DOHH2 (cell line): Measurements from ENCODE around the gene SLC1A1.

Source experiments
- H3F3A ChIP-seq: fragments of 200-600 bp; sonication (generic), shearing (Covaris generic); 2 replicates; pipeline ENCODE4 v1.6.0; 2016; ENCODE audit warnings: antibody characterized with exemption, mild to moderate bottlenecking; ENCODE audit not compliant: control insufficient read depth, insufficient read depth
- H3K27ac ChIP-seq: fragments of 200-600 bp; sonication (generic); 2 replicates; pipeline ENCODE4 v1.5.1; 2014; ENCODE audit warnings: low read depth, mild to moderate bottlenecking, low read length, moderate library complexity
- H3K27me3 ChIP-seq: fragments of 200-600 bp; sonication (generic); 2 replicates; pipeline ENCODE4 v1.6.1; 2014; ENCODE audit warnings: mild to moderate bottlenecking, low read length, mixed read lengths; ENCODE audit not compliant: control insufficient read depth
- H3K36me3 ChIP-seq: fragments of 200-600 bp; sonication (generic); 2 replicates; pipeline ENCODE4 v1.6.1; 2014; ENCODE audit warnings: mild to moderate bottlenecking, low read length, moderate library complexity, mixed read lengths; ENCODE audit not compliant: control insufficient read depth
- H3K4me1 ChIP-seq: fragments of 200-600 bp; sonication (generic); 2 replicates; pipeline ENCODE4 v1.6.1; 2014; ENCODE audit warnings: mild to moderate bottlenecking, low read length, mixed read lengths; ENCODE audit not compliant: control insufficient read depth
- H3K4me2 ChIP-seq: fragments of 200-600 bp; sonication (generic); 2 replicates; pipeline ENCODE4 v1.6.0; 2014; ENCODE audit warnings: mild to moderate bottlenecking, low read length, moderate library complexity
- H3K4me3 ChIP-seq: fragments of 200-600 bp; sonication (generic); 2 replicates; pipeline ENCODE4 v1.5.1; 2014; ENCODE audit warnings: mild to moderate bottlenecking, low read length, mixed read lengths
- H3K79me2 ChIP-seq: fragments of 200-600 bp; sonication (generic); 2 replicates; pipeline ENCODE4 v1.6.1; 2014; ENCODE audit warnings: mild to moderate bottlenecking, low read length, mixed read lengths; ENCODE audit not compliant: control insufficient read depth
- H3K9me2 ChIP-seq: fragments of 200-600 bp; sonication (generic); replicated peaks from 2 replicates; pipeline ENCODE4 v1.6.1; 2014; ENCODE audit warnings: mild to moderate bottlenecking, low read length, mixed read lengths; ENCODE audit not compliant: control insufficient read depth
- H3K9me3 ChIP-seq: fragments of 200-600 bp; sonication (generic); 2 replicates; pipeline ENCODE4 v1.6.1; 2014; ENCODE audit warnings: antibody characterized with exemption, low read length, mixed read lengths; ENCODE audit not compliant: control insufficient read depth, insufficient read depth
- H4K20me1 ChIP-seq: fragments of 200-600 bp; sonication (generic); 2 replicates; pipeline ENCODE4 v1.6.0; 2014; ENCODE audit warnings: low read depth, mild to moderate bottlenecking, antibody characterized with exemption, low read length, moderate library complexity; ENCODE audit not compliant: control insufficient read depth, insufficient read depth
- CTCF ChIP-seq: fragments of 200-600 bp; sonication (generic); IDR thresholded peaks from one replicate; pipeline ENCODE4 v1.5.1; 2014; ENCODE audit warnings: antibody characterized with exemption, mild to moderate bottlenecking, low read depth, low read length; ENCODE audit not compliant: poor library complexity, severe bottlenecking
- EZH2phosphoT487 ChIP-seq: fragments of 200-600 bp; sonication (generic); IDR thresholded peaks from 2 replicates; pipeline ENCODE4 v1.6.1; 2017; ENCODE audit warnings: borderline replicate concordance, mild to moderate bottlenecking, antibody characterized with exemption, low read length, moderate library complexity, mixed read lengths

The SLC1A1 gene

GRCh38 chr9:4515958-4516375 is 25.7 kb downstream of the SLC1A1 start:
- no peak overlapping the region for H3K4me2 ChIP-seq
- TF ChIP-seq EZH2phosphoT487: no peak
- TF ChIP-seq CTCF: no peak
- H4K20me1 ChIP-seq: no peaks in the 10 kb centered on the region
- no peaks in the 10 kb centered on the region for H3K36me3 ChIP-seq
- H3K9me3 ChIP-seq: no peaks in the 10 kb centered on the region
- H3K4me3 ChIP-seq: no peak overlapping the region
- no peaks in the 10 kb centered on the region for H3K79me2 ChIP-seq
- no peak overlapping the region for H3K27ac ChIP-seq
- H3K4me1 ChIP-seq: peaks cover 12% of the 10 kb centered on the region
- no peaks in the 10 kb centered on the region for H3K27me3 ChIP-seq
- no peaks in the 10 kb centered on the region for H3F3A ChIP-seq
- no peaks in the 10 kb centered on the region for H3K9me2 ChIP-seq

- H3K4me3 ChIP-seq: no peak overlapping the region
- no peak overlapping the region for H3K4me2 ChIP-seq
- no peaks in the 10 kb centered on the region for H3K9me3 ChIP-seq
- no peaks in the 10 kb centered on the region for H4K20me1 ChIP-seq
- H3K27me3 ChIP-seq: no peaks in the 10 kb centered on the region
- no peaks in the 10 kb centered on the region for H3K9me2 ChIP-seq
- H3K36me3 ChIP-seq: no peaks in the 10 kb centered on the region
- no peaks in the 10 kb centered on the region for H3K79me2 ChIP-seq
- H3F3A ChIP-seq: no peaks in the 10 kb centered on the region
- TF ChIP-seq CTCF (no peak), EZH2phosphoT487 (no peak)
- H3K27ac ChIP-seq: no peak overlapping the region
- peaks cover 12% of the 10 kb centered on the region for H3K4me1 ChIP-seq
Measured at GRCh38 chr9:4517274-4517673, 27.0 kb downstream of the SLC1A1 start.

- Histone ChIP-seq H3K9me2 (no peaks in the 10 kb centered on the region), H3K9me3 (no peaks in the 10 kb centered on the region)
- TF ChIP-seq EZH2phosphoT487 (no peak), CTCF (no peak)
Measured at GRCh38 chr9:4519604-4520003, 29.3 kb downstream of the SLC1A1 start.

DNA sequence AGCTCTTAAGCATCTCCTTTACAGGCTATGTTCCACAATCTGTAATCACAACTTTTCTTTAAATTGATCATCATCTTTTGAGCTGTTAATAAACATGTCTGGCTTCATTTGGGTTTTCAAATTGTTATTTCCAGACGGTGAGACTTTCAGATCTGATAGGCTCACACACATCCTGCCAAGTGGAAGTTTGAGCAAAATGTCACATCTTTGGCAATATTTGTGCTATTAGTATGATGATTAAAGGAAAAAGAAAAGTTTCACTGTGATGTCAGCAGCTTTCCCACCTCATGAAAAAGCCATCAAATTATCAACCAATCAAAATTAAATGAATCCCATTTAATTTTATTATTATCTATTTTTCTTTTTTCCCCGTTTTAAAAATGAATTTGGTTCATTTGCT is 29.8 kb downstream of the SLC1A1 start:
- Histone ChIP-seq H3K9me3 (no peaks in the 10 kb centered on the region), H3K79me2 (no peaks in the 10 kb centered on the region), H3K27ac (no peak overlapping the region), H3K4me3 (no peak overlapping the region), H3K4me2 (no peak overlapping the region), H3K4me1 (peaks cover 3% of the 10 kb centered on the region), H4K20me1 (no peaks in the 10 kb centered on the region), H3K9me2 (no peaks in the 10 kb centered on the region), H3K27me3 (no peaks in the 10 kb centered on the region), H3K36me3 (no peaks in the 10 kb centered on the region), H3F3A (no peaks in the 10 kb centered on the region)
- TF ChIP-seq EZH2phosphoT487 (no peak), CTCF (no peak)

More at GRCh38 chr9:4519604-4520003, 29.3 kb downstream of the SLC1A1 start:
- H3K4me1 ChIP-seq: peaks cover 7% of the 10 kb centered on the region
- H3K36me3 ChIP-seq: no peaks in the 10 kb centered on the region
- H3K27ac ChIP-seq: no peak overlapping the region
- no peaks in the 10 kb centered on the region for H3K27me3 ChIP-seq
- no peak overlapping the region for H3K4me3 ChIP-seq
- no peak overlapping the region for H3K4me2 ChIP-seq
- H3F3A ChIP-seq: no peaks in the 10 kb centered on the region
- no peaks in the 10 kb centered on the region for H4K20me1 ChIP-seq
- no peaks in the 10 kb centered on the region for H3K79me2 ChIP-seq
